Measurements from ENCODE around the gene KAZALD1.

DNA sequence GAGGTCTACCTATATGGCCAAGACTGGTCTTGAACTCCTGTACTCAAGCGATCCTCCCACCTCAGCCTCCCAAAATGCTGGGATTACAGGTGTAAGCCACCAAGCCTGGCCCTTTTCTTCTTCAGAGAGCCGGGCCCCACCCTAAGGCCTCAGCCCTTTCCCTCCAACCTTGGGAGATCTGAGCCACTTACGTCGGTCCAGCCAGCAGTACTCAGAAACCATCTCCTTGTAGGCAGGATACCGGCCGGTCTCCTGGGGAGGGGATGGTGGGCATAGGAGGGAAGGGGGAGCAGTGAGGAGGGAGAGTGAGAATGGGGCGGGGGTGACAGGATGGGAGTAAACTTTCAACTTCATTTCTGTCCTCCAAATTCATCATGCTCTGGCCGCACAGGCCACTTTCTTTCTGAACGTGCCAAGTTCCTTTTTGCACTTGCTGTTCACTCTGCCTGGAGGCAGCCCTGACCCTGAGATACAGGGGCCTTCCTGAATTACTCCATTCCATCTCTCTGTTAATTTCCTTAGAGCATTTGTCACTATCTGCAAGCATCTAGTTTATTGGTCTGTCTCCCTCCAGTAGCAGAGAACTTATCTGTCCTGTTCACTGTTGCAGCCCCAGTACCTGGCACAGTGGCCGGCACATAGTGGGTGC lies 41.2 kb upstream of the KAZALD1 start:
- TF ChIP-seq, protein P1, sequence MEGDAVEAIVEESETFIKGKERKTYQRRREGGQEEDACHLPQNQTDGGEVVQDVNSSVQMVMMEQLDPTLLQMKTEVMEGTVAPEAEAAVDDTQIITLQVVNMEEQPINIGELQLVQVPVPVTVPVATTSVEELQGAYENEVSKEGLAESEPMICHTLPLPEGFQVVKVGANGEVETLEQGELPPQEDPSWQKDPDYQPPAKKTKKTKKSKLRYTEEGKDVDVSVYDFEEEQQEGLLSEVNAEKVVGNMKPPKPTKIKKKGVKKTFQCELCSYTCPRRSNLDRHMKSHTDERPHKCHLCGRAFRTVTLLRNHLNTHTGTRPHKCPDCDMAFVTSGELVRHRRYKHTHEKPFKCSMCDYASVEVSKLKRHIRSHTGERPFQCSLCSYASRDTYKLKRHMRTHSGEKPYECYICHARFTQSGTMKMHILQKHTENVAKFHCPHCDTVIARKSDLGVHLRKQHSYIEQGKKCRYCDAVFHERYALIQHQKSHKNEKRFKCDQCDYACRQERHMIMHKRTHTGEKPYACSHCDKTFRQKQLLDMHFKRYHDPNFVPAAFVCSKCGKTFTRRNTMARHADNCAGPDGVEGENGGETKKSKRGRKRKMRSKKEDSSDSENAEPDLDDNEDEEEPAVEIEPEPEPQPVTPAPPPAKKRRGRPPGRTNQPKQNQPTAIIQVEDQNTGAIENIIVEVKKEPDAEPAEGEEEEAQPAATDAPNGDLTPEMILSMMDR (IDR thresholded peaks at IDR 0.05; ENCODE audit: poor library complexity, severe bottlenecking) = no peak
- no peak for TF ChIP-seq POLR2AphosphoS5 (IDR thresholded peaks at IDR 0.05)
- TF ChIP-seq EZH2 (IDR thresholded peaks at IDR 0.05; ENCODE audit: borderline replicate concordance, insufficient read depth, low read length, poor library complexity, severe bottlenecking) = no peak
- TF ChIP-seq MXI1 (conservative IDR thresholded peaks at IDR 0.05; ENCODE audit: poor library complexity, severe bottlenecking) = no peak
- TF ChIP-seq RAD21 (conservative IDR thresholded peaks at IDR 0.05) = no peak
- TF ChIP-seq SMC3 (conservative IDR thresholded peaks at IDR 0.05; ENCODE audit: poor library complexity) = no peak
- TF ChIP-seq, protein P2, sequence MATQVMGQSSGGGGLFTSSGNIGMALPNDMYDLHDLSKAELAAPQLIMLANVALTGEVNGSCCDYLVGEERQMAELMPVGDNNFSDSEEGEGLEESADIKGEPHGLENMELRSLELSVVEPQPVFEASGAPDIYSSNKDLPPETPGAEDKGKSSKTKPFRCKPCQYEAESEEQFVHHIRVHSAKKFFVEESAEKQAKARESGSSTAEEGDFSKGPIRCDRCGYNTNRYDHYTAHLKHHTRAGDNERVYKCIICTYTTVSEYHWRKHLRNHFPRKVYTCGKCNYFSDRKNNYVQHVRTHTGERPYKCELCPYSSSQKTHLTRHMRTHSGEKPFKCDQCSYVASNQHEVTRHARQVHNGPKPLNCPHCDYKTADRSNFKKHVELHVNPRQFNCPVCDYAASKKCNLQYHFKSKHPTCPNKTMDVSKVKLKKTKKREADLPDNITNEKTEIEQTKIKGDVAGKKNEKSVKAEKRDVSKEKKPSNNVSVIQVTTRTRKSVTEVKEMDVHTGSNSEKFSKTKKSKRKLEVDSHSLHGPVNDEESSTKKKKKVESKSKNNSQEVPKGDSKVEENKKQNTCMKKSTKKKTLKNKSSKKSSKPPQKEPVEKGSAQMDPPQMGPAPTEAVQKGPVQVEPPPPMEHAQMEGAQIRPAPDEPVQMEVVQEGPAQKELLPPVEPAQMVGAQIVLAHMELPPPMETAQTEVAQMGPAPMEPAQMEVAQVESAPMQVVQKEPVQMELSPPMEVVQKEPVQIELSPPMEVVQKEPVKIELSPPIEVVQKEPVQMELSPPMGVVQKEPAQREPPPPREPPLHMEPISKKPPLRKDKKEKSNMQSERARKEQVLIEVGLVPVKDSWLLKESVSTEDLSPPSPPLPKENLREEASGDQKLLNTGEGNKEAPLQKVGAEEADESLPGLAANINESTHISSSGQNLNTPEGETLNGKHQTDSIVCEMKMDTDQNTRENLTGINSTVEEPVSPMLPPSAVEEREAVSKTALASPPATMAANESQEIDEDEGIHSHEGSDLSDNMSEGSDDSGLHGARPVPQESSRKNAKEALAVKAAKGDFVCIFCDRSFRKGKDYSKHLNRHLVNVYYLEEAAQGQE (IDR thresholded peaks at IDR 0.05; ENCODE audit: borderline replicate concordance) = no peak
- no peak for TF ChIP-seq EP300 (conservative IDR thresholded peaks at IDR 0.05; ENCODE audit: poor library complexity, severe bottlenecking)
- TF ChIP-seq TAF1 (IDR thresholded peaks at IDR 0.05; ENCODE audit: low read depth) = no peak
